HCT116 (cell line): Measurements from ENCODE around the gene COL9A2. TPM values are rescaled to one million over a fixed set of nuclear protein-coding genes. Genes with fewer than 3 reads are reported as not detected.

Experiments used
- ATAC-seq: fragments of 200-7000 bp; cut with Tn5 transposase; 2 replicates; pipeline ENCODE4 v1.9.1; 2020; ENCODE audit warnings: mild to moderate bottlenecking, moderate library complexity
- BruUV-seq: library from RNA; stranded (reverse); fragments of 400-500 nt; replicated peaks from 2 replicates; lab custom pipeline; 2021; lab: Mats Ljungman, UMichigan
- CTCF ChIA-PET: fragments of 300-600 bp; sonication (Branson Sonifier 250); formaldehyde crosslinking; loops from one replicate; lab custom pipeline; 2021; ENCODE audit warnings: antibody characterized with exemption; lab: Charles Lee
- POLR2A ChIA-PET: fragments of 300-600, 350-600 bp; sonication (Branson Sonifier 250); formaldehyde crosslinking; loops from one replicate; lab custom pipeline; 2021; ENCODE audit warnings: antibody characterized with exemption; lab: Charles Lee
- RAD21 ChIA-PET, 2 experiments: fragments of 300-600 bp; sonication (Branson Sonifier 250); formaldehyde crosslinking; loops; one replicate each; lab custom pipeline; 2023; ENCODE audit warnings: low total read pairs in 2 of 2; ENCODE audit not compliant: uncharacterized antibody in 2 of 2, unreplicated experiment in 2 of 2, low non-redundant PET in 1 of 2; lab: Charles Lee
- DNase-seq: peaks from one replicate; pipeline ENCODE4 v3.0.0-alpha.2; 2010; ENCODE audit warnings: low read depth, low spot score
- H2AFZ ChIP-seq: fragments of 200-600 bp; shearing (Covaris generic), sonication (generic); 2 replicates; pipeline ENCODE4 v1.6.1; 2017; ENCODE audit warnings: low read depth, mixed run types, mixed read lengths, antibody characterized with exemption, low read length; ENCODE audit not compliant: poor library complexity, severe bottlenecking
- H3K27ac ChIP-seq: 2 replicates; pipeline ENCODE4 v1.5.1; 2012; ENCODE audit warnings: low read depth, low read length
- H3K27me3 ChIP-seq: fragments of 200-600 bp; sonication (generic); 2 replicates; pipeline ENCODE4 v1.6.1; 2016; ENCODE audit warnings: mixed run types, low read length, mixed read lengths; ENCODE audit not compliant: insufficient read depth
- H3K36me3 ChIP-seq, 2 experiments: fragments of 200-500 bp in 1 of 2; fragments of 200-600 bp in 1 of 2; sonication (Bioruptor generic) in 1 of 2; sonication (generic) in 1 of 2; 2 replicates each; pipeline versions ENCODE4 v1.5.1 to v1.6.1; 2014 to 2016; ENCODE audit warnings: low read length in 2 of 2, inconsistent platforms in 1 of 2, mixed read lengths in 1 of 2, mixed run types in 1 of 2; ENCODE audit not compliant: insufficient read depth in 2 of 2, control insufficient read depth in 1 of 2
- H3K4me1 ChIP-seq, 2 experiments: fragments of 200-600 bp in 1 of 2; sonication (generic) in 1 of 2; 2 replicates each; pipeline versions ENCODE4 v1.5.1 to v1.6.1; 2012 to 2017; ENCODE audit warnings: low read length in 2 of 2, inconsistent platforms in 1 of 2, mild to moderate bottlenecking in 1 of 2, mixed read lengths in 1 of 2, mixed run types in 1 of 2, moderate library complexity in 1 of 2; ENCODE audit not compliant: insufficient read depth in 2 of 2, control insufficient read depth in 1 of 2
- H3K4me2 ChIP-seq: fragments of 200-600 bp; sonication (generic); 2 replicates; pipeline ENCODE4 v1.6.1; 2017; ENCODE audit warnings: mixed run types, low read length, mixed read lengths
- H3K4me3 ChIP-seq, 2 experiments: fragments of 200-600 bp in 1 of 2; sonication (generic) in 1 of 2; replicated peaks in 1 of 2; 2 replicates each; pipeline ENCODE4 v1.5.1; 2011 to 2016; ENCODE audit warnings: low read length in 2 of 2, control low read depth in 1 of 2, low read depth in 1 of 2, mild to moderate bottlenecking in 1 of 2, mixed read lengths in 1 of 2, mixed run types in 1 of 2
- H3K79me2 ChIP-seq: fragments of 200-600 bp; sonication (generic); 2 replicates; pipeline ENCODE4 v1.6.1; 2017; ENCODE audit warnings: mild to moderate bottlenecking, mixed run types, low read length, moderate library complexity, mixed read lengths; ENCODE audit not compliant: insufficient read depth
- H3K9ac ChIP-seq: fragments of 200-600 bp; sonication (generic); 2 replicates; pipeline ENCODE4 v1.6.1; 2016; ENCODE audit warnings: low read length, mixed read lengths
- H3K9me2 ChIP-seq: fragments of 200-600 bp; sonication (generic), shearing (Covaris generic); 2 replicates; pipeline ENCODE4 v1.6.1; 2017; ENCODE audit warnings: mixed run types, mild to moderate bottlenecking, moderate library complexity; ENCODE audit not compliant: insufficient read depth
- H3K9me3 ChIP-seq, 2 experiments: fragments of 200-500 bp in 1 of 2; fragments of 200-600 bp in 1 of 2; sonication (Bioruptor generic) in 1 of 2; sonication (generic) in 1 of 2; 2 replicates each; pipeline ENCODE4 v1.6.1; 2014 to 2017; ENCODE audit warnings: low read length in 2 of 2, mixed read lengths in 2 of 2, inconsistent platforms in 1 of 2, low read depth in 1 of 2, mild to moderate bottlenecking in 1 of 2, mixed run types in 1 of 2, moderate library complexity in 1 of 2; ENCODE audit not compliant: control insufficient read depth in 1 of 2, insufficient read depth in 1 of 2
- H4K20me1 ChIP-seq: fragments of 200-600 bp; sonication (generic), shearing (Covaris generic); 2 replicates; pipeline ENCODE4 v1.6.1; 2017; ENCODE audit warnings: mixed run types, mild to moderate bottlenecking, moderate library complexity; ENCODE audit not compliant: insufficient read depth
- CBX3 ChIP-seq: IDR thresholded peaks from 2 replicates; pipeline ENCODE4 v1.6.1; 2012; ENCODE audit warnings: low read depth
- CEBPB ChIP-seq: IDR thresholded peaks from 2 replicates; pipeline ENCODE4 v1.6.1; 2012; ENCODE audit warnings: low read depth
- EGR1 ChIP-seq: IDR thresholded peaks from 2 replicates; pipeline ENCODE4 v1.6.1; 2012; ENCODE audit warnings: low read depth
- ELF1 ChIP-seq: IDR thresholded peaks from 2 replicates; pipeline ENCODE4 v1.6.1; 2012; ENCODE audit warnings: low read depth, borderline replicate concordance
- EZH2 ChIP-seq: fragments of 200-600 bp; sonication (generic); IDR thresholded peaks from 2 replicates; pipeline ENCODE4 v1.6.1; 2017; ENCODE audit warnings: antibody characterized with exemption, mixed run types
- EZH2phosphoT487 ChIP-seq: fragments of 200-600 bp; IDR thresholded peaks from 2 replicates; pipeline ENCODE4 v1.6.1; 2018; ENCODE audit warnings: antibody characterized with exemption, borderline replicate concordance
- FOSL1 ChIP-seq: IDR thresholded peaks from 2 replicates; pipeline ENCODE4 v1.6.1; 2012; ENCODE audit warnings: low read depth
- POLR2A ChIP-seq: IDR thresholded peaks from 2 replicates; pipeline ENCODE4 v1.7.0; 2011; ENCODE audit warnings: borderline replicate concordance; ENCODE audit not compliant: insufficient read depth, insufficient read length; ENCODE audit errors: extremely low read depth
- POLR2AphosphoS5 ChIP-seq: IDR thresholded peaks from 2 replicates; pipeline ENCODE4 v1.6.1; 2011; ENCODE audit warnings: mild to moderate bottlenecking, low read depth, low read length, moderate library complexity
- RAD21 ChIP-seq: IDR thresholded peaks from 2 replicates; pipeline ENCODE4 v1.6.1; 2012; ENCODE audit warnings: low read depth, mild to moderate bottlenecking
- SIN3A ChIP-seq: IDR thresholded peaks from 2 replicates; pipeline ENCODE4 v1.6.1; 2012; ENCODE audit warnings: low read depth
- SP1 ChIP-seq: IDR thresholded peaks from 2 replicates; pipeline ENCODE4 v1.6.1; 2012; ENCODE audit warnings: low read depth
- SRF ChIP-seq: IDR thresholded peaks from 2 replicates; pipeline ENCODE4 v1.6.1; 2012; ENCODE audit warnings: low read depth
- YY1 ChIP-seq: IDR thresholded peaks from 2 replicates; pipeline ENCODE4 v1.6.1; 2011; ENCODE audit warnings: low read length, low read depth, moderate library complexity, mild to moderate bottlenecking; ENCODE audit not compliant: insufficient replicate concordance; ENCODE audit errors: extremely low read depth
- ZNF274 ChIP-seq: fragments of 200-500 bp; sonication (Bioruptor generic); IDR thresholded peaks from 2 replicates; pipeline ENCODE4 v1.6.1; 2014; ENCODE audit warnings: mild to moderate bottlenecking, low read depth, low read length, inconsistent platforms
- intact Hi-C: fragments of 100-400 bp; cut with micrococcal nuclease; formaldehyde crosslinking; loops from 2 replicates; pipeline ENCODE4 v1.10.0; 2022
- total RNA-seq: library from RNA; stranded (reverse); gene quantifications from one replicate; pipeline ENCODE4 v1.2.1, GENCODE V29; 2021; ENCODE audit not compliant: unreplicated experiment
- TF ChIP-seq, protein P1 (sequence below): IDR thresholded peaks from 2 replicates; pipeline ENCODE4 v1.6.1; 2012
- TF ChIP-seq, protein P2 (sequence below): IDR thresholded peaks from 2 replicates; pipeline ENCODE4 v1.6.1; 2012
- TF ChIP-seq, protein P3 (sequence below): IDR thresholded peaks from 2 replicates; pipeline ENCODE4 v1.6.1; 2011; ENCODE audit warnings: mild to moderate bottlenecking, low read length, moderate library complexity; ENCODE audit not compliant: insufficient replicate concordance; ENCODE audit errors: extremely low read depth

The COL9A2 gene
- total RNA-seq, 1 experiment from 2014 or later = 2.4 TPM

DNA sequence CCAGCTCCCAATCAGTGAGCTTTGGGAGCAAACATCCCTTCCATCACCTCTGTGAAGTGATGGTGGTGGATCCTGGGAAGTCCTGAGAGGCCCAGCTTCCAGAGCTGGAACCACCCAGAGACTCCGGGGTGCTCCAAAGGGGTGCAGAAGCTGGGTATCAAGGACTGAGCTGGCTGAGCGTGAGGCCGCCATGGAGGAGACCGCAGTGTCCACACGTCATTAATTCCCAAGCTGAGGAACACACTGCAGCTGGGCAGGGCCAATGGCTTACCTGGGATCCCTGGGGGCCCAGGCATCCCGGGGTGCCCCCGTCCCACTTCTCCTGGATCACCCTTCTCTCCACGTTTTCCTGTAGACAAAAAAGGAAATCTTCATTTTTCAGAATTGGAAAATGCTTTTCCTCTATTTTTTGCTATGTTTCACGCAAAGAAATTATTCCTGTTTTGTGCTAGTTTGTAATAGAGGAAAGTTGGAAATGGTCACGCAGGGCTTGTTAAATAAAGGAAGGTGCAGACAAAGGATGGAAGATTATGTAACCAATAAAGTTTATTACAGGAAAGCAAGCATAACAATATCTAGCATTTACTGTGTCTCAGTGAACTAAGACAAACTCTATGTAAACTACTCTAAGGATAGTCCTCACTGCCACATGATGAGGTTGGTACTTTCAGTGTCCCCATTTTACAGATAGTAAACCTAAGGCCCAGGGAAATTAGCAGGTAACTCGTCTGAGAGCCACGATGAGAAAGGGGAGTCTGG lies 15.4 kb downstream of the COL9A2 start:
- Histone ChIP-seq H3K4me2 (no peak overlapping the region), H3K27me3 (no peaks in the 10 kb centered on the region), H3K9me2 (no peaks in the 10 kb centered on the region), H3K27ac (no peak overlapping the region), H2AFZ (no peak overlapping the region), H4K20me1 (no peaks in the 10 kb centered on the region), H3K9me3 (no peaks in the 10 kb centered on the region), H3K79me2 (no peaks in the 10 kb centered on the region), H3K4me1 (peaks cover 16 to 21% of the 10 kb centered on the region in 2 experiments), H3K36me3 (no peaks in the 10 kb centered on the region), H3K4me3 (no peak overlapping the region), H3K9ac (no peak overlapping the region)
- ATAC-seq (no peak), DNase-seq (no peak)
- intact Hi-C loops = no loop called here
- ChIA-PET CTCF (no interaction called here), POLR2A (no interaction called here), RAD21 (no interaction called here)
- no TSS peak for BruUV-seq
- TF ChIP-seq EGR1 (no peak), CEBPB (no peak)

DNA sequence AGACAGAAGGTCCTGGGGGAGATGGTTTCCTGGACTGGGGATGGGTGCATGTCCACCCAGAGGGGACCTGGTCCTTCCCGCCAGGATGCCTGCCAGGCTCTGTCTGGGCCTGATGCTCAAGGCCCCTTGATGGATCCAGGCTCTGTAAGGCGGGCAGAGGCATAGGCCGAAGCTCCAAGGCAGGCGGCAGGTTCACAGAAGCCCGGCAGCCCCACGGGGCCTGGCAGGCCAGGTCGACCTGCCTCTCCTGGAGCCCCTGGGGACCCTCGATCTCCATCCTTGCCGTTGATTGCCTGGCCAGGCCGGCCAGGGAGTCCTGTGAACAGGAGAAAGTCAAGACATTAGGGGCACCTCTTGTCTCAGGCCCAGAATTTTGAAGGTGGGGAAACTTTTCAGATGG lies 16.0 kb downstream of the COL9A2 start:
- POLR2A ChIA-PET = no interaction called here
- RAD21 ChIA-PET = no interaction called here

More for the DNA sequence above, 16.0 kb downstream of the COL9A2 start:
- no peak overlapping the region for H3K27ac ChIP-seq
- no TSS peak for BruUV-seq
- no peaks in the 10 kb centered on the region for H3K9me2 ChIP-seq
- no peaks in the 10 kb centered on the region for H3K9me3 ChIP-seq
- H3K4me1 ChIP-seq = peaks cover 16 to 19% of the 10 kb centered on the region in 2 experiments
- H3K9ac ChIP-seq = no peak overlapping the region
- no peaks in the 10 kb centered on the region for H3K36me3 ChIP-seq
- intact Hi-C loops = no loop called here
- H3K4me3 ChIP-seq = no peak overlapping the region
- DNase-seq (no peak), ATAC-seq (no peak)
- CTCF ChIA-PET = interaction anchor here (1.3 kb wide), 1 partner anchor 37 kb away, joined by 4 read pairs; no protein-coding TSS in a partner anchor
- TF ChIP-seq SP1 (no peak), POLR2A (no peak), RAD21 (no peak), ZNF274 (no peak), EGR1 (no peak), EZH2 (no peak), FOSL1 (no peak), ELF1 (no peak), YY1 (no peak), CEBPB (no peak), EZH2phosphoT487 (no peak), POLR2AphosphoS5 (no peak), CBX3 (no peak), SRF (no peak), SIN3A (no peak)
- TF ChIP-seq, protein P1, sequence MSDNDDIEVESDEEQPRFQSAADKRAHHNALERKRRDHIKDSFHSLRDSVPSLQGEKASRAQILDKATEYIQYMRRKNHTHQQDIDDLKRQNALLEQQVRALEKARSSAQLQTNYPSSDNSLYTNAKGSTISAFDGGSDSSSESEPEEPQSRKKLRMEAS = no peak
- TF ChIP-seq, protein P2, sequence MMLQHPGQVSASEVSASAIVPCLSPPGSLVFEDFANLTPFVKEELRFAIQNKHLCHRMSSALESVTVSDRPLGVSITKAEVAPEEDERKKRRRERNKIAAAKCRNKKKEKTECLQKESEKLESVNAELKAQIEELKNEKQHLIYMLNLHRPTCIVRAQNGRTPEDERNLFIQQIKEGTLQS = no peak
- TF ChIP-seq, protein P3, sequence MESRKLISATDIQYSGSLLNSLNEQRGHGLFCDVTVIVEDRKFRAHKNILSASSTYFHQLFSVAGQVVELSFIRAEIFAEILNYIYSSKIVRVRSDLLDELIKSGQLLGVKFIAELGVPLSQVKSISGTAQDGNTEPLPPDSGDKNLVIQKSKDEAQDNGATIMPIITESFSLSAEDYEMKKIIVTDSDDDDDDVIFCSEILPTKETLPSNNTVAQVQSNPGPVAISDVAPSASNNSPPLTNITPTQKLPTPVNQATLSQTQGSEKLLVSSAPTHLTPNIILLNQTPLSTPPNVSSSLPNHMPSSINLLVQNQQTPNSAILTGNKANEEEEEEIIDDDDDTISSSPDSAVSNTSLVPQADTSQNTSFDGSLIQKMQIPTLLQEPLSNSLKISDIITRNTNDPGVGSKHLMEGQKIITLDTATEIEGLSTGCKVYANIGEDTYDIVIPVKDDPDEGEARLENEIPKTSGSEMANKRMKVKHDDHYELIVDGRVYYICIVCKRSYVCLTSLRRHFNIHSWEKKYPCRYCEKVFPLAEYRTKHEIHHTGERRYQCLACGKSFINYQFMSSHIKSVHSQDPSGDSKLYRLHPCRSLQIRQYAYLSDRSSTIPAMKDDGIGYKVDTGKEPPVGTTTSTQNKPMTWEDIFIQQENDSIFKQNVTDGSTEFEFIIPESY = no peak
- H3K4me2 ChIP-seq = no peak overlapping the region
- no peaks in the 10 kb centered on the region for H3K27me3 ChIP-seq
- H3K79me2 ChIP-seq = no peaks in the 10 kb centered on the region
- H4K20me1 ChIP-seq = no peaks in the 10 kb centered on the region
- H2AFZ ChIP-seq = no peak overlapping the region
